Measurements from ENCODE around the gene POLR2A.

GRCh38 chr17:7462474-7463371 lies 21.4 kb upstream of the POLR2A start:
- TF ChIP-seq EZH2phosphoT487 (IDR thresholded peaks at IDR 0.05; ENCODE audit: borderline replicate concordance) (no peak), CTCF (conservative IDR thresholded peaks at IDR 0.05; ENCODE audit: low read length) (no peak)
